Right lobe of liver (tissue), 6 donors: ENCODE data around the gene POLR2H. TPM values are rescaled to one million over a fixed set of nuclear protein-coding genes. Genes with fewer than 3 reads are reported as not detected.
A peak's percentile ranks its signal among the peaks of the same experiment; 100 is the strongest.
"Not testable (repeated sequence)": the region's sequence is repeated elsewhere in the genome, so short reads cannot be mapped to it uniquely, and the experiment has no call there.

Source experiments
- ATAC-seq, 4 donors: fragments of 200-7000 bp; cut with Tn5 transposase; one replicate each; pipeline ENCODE4 v1.9.1; 2020; ENCODE audit warnings: mild to moderate bottlenecking in 4 of 4, moderate library complexity in 4 of 4
- DNase-seq, 3 donors: peaks; one replicate each; pipeline ENCODE4 v3.0.0-alpha.2; 2020
- H3K27ac ChIP-seq, 3 donors: fragments of 200-600 bp; one replicate each; pipeline ENCODE4 v1.8.0; 2022
- H3K27me3 ChIP-seq, 2 donors: fragments of 200-600 bp; one replicate each; pipeline ENCODE4 v1.8.0; 2022
- H3K36me3 ChIP-seq, 4 donors: fragments of 200-600 bp; sonication (generic) in 1 of 4; one replicate each; pipeline versions ENCODE4 v1.5.1 to v1.8.0; 2017 to 2022; ENCODE audit warnings: control low read depth in 1 of 4
- H3K4me1 ChIP-seq, 4 donors: fragments of 200-600 bp; sonication (generic) in 1 of 4; one replicate each; pipeline versions ENCODE4 v1.5.1 to v1.8.0; 2017 to 2022; ENCODE audit warnings: control low read depth in 1 of 4
- H3K4me3 ChIP-seq, 3 donors: fragments of 200-600 bp; one replicate each; pipeline ENCODE4 v1.8.0; 2022
- H3K9me3 ChIP-seq, 4 donors: fragments of 200-600 bp; sonication (generic) in 1 of 4; one replicate each; pipeline versions ENCODE4 v1.5.1 to v1.8.0; 2017 to 2022; ENCODE audit warnings: control low read depth in 1 of 4
- POLR2A ChIP-seq: fragments of 450-650 bp; IDR thresholded peaks from one replicate; pipeline ENCODE4 v1.6.1; 2017; ENCODE audit warnings: antibody characterized with exemption, mild to moderate bottlenecking
- WGBS: methylation state at CpG from one replicate; pipeline ENCODE4 v1.1.6; 2018; ENCODE audit warnings: low coverage, low lambda C conversion rate; ENCODE audit not compliant: insufficient coverage; ENCODE audit errors: missing lambda C conversion rate; 5-methylcytosine and 5-hydroxymethylcytosine counted together
- intact Hi-C, 2 donors: fragments of 100-400 bp; cut with DNase I; formaldehyde crosslinking; loops; one replicate each; pipeline versions ENCODE4 v1.11.2 to v1.14.1; 2022
- total RNA-seq, 6 experiments: library from RNA; depleted of rRNA in 2 of 6; stranded (reverse); fragments of >200 nt in 2 of 6; fragmentation: NEBNext Ultra II Directional in 3 of 6; extraction: Animal tissue kit (Norgen Biotek cat#: 25700) in 3 of 6; gene quantifications; one replicate each; pipeline versions ENCODE4 v1.1.0 to v1.2.4, GENCODE V29; 2016 to 2023
- TF ChIP-seq, protein P1 (sequence below), 4 donors: fragments of 200-600 bp in 3 of 4; fragments of 450-650 bp in 1 of 4; IDR thresholded peaks; one replicate each; pipeline versions ENCODE4 v1.5.1 to v1.8.0; 2016 to 2022; ENCODE audit warnings: antibody characterized with exemption in 4 of 4, mild to moderate bottlenecking in 2 of 4
- donor health status: DM: no; HTN: yes; CAD: no.
- donor health status: DM: no; HTN: no; CAD: no.
- donor health status: DM: no; HTN: no; CAD: no.
- donor health status: DM: no; HTN: yes; CAD: no.
- donor health status: DM: no; HTN: yes; CAD: no.

Gene POLR2H
- total RNA-seq, 6 experiments from 2014 or later, result 27.4 to 65.7 (median 35.3) TPM

- intact Hi-C loops, result no loop called here
- Histone ChIP-seq H3K27ac (peak overlapping the region in 1 of 3 donors; percentile 26), H3K27me3 (no peaks in the 10 kb centered on the region), H3K9me3 (no peaks in the 10 kb centered on the region), H3K4me3 (no peak overlapping the region), H3K36me3 (peaks cover 0 to 17% (median 8%) of the 10 kb centered on the region in 4 donors), H3K4me1 (peaks cover 0 to 6% (median 0%) of the 10 kb centered on the region in 4 donors)
- WGBS, result 69% methylated on average over 4 of the region's 37 CpGs
- peak in 1 of 3 donors; percentile 52 for DNase-seq
- ATAC-seq, result no peak
- no peak for TF ChIP-seq POLR2A
- TF ChIP-seq, protein P1, sequence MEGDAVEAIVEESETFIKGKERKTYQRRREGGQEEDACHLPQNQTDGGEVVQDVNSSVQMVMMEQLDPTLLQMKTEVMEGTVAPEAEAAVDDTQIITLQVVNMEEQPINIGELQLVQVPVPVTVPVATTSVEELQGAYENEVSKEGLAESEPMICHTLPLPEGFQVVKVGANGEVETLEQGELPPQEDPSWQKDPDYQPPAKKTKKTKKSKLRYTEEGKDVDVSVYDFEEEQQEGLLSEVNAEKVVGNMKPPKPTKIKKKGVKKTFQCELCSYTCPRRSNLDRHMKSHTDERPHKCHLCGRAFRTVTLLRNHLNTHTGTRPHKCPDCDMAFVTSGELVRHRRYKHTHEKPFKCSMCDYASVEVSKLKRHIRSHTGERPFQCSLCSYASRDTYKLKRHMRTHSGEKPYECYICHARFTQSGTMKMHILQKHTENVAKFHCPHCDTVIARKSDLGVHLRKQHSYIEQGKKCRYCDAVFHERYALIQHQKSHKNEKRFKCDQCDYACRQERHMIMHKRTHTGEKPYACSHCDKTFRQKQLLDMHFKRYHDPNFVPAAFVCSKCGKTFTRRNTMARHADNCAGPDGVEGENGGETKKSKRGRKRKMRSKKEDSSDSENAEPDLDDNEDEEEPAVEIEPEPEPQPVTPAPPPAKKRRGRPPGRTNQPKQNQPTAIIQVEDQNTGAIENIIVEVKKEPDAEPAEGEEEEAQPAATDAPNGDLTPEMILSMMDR (IDR thresholded peaks at IDR 0.05), result no peak
These were observed 23.0 kb upstream of the POLR2H start for GRCh38 chr3:184338511-184338945.

GRCh38 chr3:184339001-184339400 lies 22.5 kb upstream of the POLR2H start:
- no peak for TF ChIP-seq POLR2A
- TF ChIP-seq, protein P1 (IDR thresholded peaks at IDR 0.05), result no peak
- Histone ChIP-seq H3K27ac (no peak overlapping the region), H3K9me3 (no peaks in the 10 kb centered on the region), H3K27me3 (no peaks in the 10 kb centered on the region), H3K36me3 (peaks cover 0 to 12% (median 6%) of the 10 kb centered on the region in 4 donors), H3K4me1 (peaks cover 0 to 6% (median 0%) of the 10 kb centered on the region in 4 donors), H3K4me3 (no peak overlapping the region)
- 70% methylated on average over 8 of the region's 8 CpGs for WGBS
- no peak for ATAC-seq
- intact Hi-C loops, result no loop called here
- DNase-seq, result no peak

- H3K4me1 ChIP-seq, ATAC-seq, H3K9me3 ChIP-seq, DNase-seq, H3K36me3 ChIP-seq, H3K27ac ChIP-seq, H3K4me3 ChIP-seq, H3K27me3 ChIP-seq, intact Hi-C loops: not testable (repeated sequence)
- 91% methylated on average over 11 of the region's 19 CpGs for WGBS
These were observed 21.9 kb upstream of the POLR2H start for GRCh38 chr3:184339451-184340135.

DNA sequence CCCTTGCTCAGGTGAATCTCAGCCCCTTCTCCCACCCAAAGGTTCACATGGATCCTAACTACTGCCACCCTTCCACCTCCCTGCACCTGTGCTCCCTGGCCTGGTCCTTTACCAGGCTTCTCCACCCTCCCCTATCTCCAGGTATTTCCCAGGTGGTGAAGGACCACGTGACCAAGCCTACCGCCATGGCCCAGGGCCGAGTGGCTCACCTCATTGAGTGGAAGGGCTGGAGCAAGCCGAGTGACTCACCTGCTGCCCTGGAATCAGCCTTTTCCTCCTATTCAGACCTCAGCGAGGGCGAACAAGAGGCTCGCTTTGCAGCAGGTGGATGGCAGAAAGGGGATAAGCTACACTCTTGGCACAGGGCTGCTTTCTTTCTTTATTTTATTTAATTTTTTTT lies 19.6 kb upstream of the POLR2H start:
- Histone ChIP-seq H3K27ac (no peak overlapping the region), H3K27me3 (no peaks in the 10 kb centered on the region), H3K4me1 (peaks cover 0 to 2% (median 0%) of the 10 kb centered on the region in 4 donors), H3K9me3 (no peaks in the 10 kb centered on the region), H3K36me3 (no peaks in the 10 kb centered on the region), H3K4me3 (no peak overlapping the region)
- intact Hi-C loops, result no loop called here
- ATAC-seq, result no peak
- DNase-seq, result no peak
- TF ChIP-seq POLR2A, result no peak
- TF ChIP-seq, protein P1 (IDR thresholded peaks at IDR 0.05), result no peak
- 89% methylated on average over 5 of the region's 7 CpGs for WGBS

DNA sequence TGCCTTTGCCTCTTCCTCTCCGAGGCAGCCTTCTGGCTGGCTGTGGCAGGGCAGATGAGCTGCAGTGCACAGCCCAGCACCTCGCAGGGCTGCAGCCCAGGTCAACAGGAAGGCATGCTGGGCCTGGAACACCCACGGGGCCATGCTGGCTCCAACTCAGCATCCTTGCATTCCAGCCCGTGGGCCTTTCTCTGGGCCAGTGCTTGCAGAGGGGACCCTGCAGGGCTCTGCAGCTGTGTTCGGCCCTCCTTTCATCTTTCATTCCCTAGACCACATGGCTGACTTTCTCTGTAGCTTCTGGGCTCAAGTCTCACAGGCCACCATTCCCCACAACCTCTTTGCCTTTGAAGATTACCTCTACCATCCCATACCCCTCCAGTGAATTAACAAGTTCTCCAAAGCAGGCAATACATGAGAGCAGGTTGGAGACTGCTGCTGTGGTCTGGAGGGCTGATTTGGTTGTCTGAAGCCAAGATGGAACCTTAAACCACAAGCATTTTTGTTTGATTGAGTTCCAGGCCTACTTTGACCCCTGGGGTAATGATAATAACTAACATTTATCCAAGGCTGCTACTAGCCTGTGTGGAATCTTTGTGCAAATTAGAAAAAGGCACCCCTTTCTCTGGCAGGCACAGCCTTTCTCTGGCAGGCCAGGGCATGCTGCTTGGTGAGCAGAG lies 18.2 kb upstream of the POLR2H start:
- 80% methylated on average over 2 of the region's 5 CpGs for WGBS
- no peaks in the 10 kb centered on the region for H3K27me3 ChIP-seq
- ATAC-seq (no peak), DNase-seq (no peak)
- H3K4me1 ChIP-seq, result no peaks in the 10 kb centered on the region
- H3K27ac ChIP-seq, result no peak overlapping the region
- H3K9me3 ChIP-seq, result no peaks in the 10 kb centered on the region
- no peaks in the 10 kb centered on the region for H3K36me3 ChIP-seq
- no peak overlapping the region for H3K4me3 ChIP-seq
- TF ChIP-seq POLR2A, result no peak
- TF ChIP-seq, protein P1 (IDR thresholded peaks at IDR 0.05), result no peak
- intact Hi-C loops, result no loop called here
